C4-2B (cell line): Measurements from ENCODE around the gene CPLX3.

Source experiments
- H3K27ac ChIP-seq: fragments of 450-650 bp; 2 replicates; pipeline ENCODE4 v1.5.1; 2017
- ZFX ChIP-seq: fragments of 450-650 bp; IDR thresholded peaks from 2 replicates; pipeline ENCODE4 v1.6.1; 2017
- TF ChIP-seq, protein P1 (sequence below): fragments of 450-650 bp; conservative IDR thresholded peaks from 2 replicates; pipeline ENCODE4 v1.5.1; 2017; ENCODE audit warnings: mild to moderate bottlenecking

CPLX3 gene

DNA sequence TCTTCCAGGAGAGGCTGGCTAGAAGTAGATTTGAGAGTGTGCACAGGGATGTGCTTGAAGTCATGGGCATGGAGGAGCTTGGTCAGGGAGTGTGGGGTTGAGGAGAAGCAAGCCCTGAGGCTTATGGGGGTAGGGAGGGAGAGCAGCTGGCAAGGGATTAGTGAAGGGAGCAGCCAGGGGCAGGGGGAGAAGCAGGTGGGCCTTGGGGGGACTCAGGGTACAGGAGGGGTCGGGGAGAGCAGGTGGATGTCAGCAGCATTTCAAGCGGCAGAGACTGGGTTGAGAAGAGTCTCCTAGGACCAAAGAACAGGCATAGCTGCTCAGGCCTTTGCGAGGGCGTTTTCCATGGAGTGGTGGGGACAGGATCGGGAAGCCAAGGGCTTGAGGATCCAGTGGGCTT is 17.2 kb upstream of the CPLX3 start:
- no peak for TF ChIP-seq ZFX
- TF ChIP-seq, protein P1, sequence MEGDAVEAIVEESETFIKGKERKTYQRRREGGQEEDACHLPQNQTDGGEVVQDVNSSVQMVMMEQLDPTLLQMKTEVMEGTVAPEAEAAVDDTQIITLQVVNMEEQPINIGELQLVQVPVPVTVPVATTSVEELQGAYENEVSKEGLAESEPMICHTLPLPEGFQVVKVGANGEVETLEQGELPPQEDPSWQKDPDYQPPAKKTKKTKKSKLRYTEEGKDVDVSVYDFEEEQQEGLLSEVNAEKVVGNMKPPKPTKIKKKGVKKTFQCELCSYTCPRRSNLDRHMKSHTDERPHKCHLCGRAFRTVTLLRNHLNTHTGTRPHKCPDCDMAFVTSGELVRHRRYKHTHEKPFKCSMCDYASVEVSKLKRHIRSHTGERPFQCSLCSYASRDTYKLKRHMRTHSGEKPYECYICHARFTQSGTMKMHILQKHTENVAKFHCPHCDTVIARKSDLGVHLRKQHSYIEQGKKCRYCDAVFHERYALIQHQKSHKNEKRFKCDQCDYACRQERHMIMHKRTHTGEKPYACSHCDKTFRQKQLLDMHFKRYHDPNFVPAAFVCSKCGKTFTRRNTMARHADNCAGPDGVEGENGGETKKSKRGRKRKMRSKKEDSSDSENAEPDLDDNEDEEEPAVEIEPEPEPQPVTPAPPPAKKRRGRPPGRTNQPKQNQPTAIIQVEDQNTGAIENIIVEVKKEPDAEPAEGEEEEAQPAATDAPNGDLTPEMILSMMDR, result no peak
- peak overlapping the region; percentile 51 for H3K27ac ChIP-seq

DNA sequence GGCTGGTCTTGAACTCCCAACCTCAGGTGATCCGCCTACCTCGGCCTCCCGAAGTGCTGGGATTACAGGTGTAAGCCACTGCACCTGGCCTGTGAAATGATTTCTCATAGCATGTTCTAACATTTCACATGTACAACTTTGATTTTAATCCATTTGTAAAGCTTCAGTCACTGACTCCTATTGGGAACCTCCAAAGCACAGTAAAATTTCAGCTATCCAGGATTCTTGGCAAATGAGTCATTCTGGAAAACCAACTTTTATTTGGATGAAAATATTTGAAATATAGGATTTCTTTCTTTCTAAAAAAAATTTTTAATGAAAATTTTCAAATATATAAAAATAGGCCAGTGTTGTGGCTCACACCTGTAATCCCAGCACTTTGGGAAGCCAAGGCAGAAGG is 16.5 kb upstream of the CPLX3 start:
- no peak overlapping the region for H3K27ac ChIP-seq

DNA sequence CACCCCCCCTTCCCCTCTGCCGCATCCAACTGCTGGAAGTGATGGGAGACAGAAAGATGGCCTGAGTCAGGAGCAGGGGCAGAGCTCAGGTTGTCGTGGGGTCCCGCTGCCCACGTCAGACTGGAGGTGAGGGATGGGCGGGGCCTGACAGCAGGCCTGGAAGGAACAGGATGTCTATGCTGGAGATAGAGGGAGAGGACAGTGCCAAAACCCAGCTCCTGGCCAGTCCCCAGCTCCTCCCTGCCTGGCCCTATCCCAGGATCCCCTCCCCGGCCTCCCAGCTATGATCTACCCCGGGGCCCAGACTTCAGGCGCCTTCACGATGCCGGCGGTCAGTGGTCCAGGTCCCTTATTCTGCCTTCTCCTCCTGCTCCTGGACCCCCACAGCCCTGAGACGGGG is 13.9 kb upstream of the CPLX3 start, which contains the start of gene LMAN1L:
Gene LMAN1L, plus strand, starts transcription at position 303 of the 400 bp plus-strand sequence. Its CDS starts 20 bp downstream, at position 323.
- TF ChIP-seq ZFX, result no peak
- TF ChIP-seq, protein P1, result no peak
- peak within 1 kb of the TSS; percentile 81 for H3K27ac ChIP-seq

More for the DNA sequence above, 16.5 kb upstream of the CPLX3 start:
- no peak for TF ChIP-seq ZFX
- TF ChIP-seq, protein P1, result no peak

DNA sequence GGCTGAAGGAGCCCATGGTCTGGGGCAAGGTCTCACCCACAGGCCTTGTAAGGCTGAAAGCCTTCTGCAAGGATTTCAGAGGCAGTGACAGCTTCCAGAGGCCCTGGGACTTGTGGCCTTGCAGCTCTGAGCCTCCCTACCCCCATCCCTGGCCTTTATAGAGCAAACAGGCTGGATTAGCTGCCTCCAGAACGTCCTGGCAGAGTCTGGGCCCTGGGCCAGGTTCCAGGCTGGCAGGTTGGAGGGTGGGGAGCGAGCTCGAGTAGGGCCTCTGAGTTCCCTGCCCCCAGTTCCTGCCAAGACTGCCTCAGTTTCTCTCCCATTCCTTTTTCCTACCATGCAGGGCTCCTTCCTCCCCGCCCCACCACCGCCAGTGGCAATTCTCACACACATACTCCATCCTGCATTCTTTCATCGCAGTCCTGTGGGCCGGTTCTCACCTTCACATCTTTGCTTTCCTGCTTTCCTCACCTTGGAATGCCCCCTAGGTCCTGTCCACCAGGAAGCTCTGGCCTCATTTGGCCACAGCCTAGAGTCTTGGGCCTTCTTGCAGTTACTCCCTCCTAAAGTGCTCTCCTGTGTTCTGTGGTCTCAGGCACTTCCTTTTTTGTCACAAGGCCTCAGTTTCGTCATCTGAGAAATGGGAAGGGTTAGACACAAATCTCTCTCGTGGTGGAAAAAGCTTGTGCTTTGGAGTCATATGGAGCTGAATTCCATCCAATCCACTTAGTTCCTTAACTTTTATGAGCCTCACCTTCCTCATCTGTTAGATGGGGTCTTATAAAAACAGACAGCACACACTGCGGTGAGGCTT is 11.1 kb upstream of the CPLX3 start:
- H3K27ac ChIP-seq, result peak overlapping the region; percentile 81
- TF ChIP-seq ZFX, result peak; percentile 45; the same call in 1 of the 2 replicates
- TF ChIP-seq, protein P1, result no peak

DNA sequence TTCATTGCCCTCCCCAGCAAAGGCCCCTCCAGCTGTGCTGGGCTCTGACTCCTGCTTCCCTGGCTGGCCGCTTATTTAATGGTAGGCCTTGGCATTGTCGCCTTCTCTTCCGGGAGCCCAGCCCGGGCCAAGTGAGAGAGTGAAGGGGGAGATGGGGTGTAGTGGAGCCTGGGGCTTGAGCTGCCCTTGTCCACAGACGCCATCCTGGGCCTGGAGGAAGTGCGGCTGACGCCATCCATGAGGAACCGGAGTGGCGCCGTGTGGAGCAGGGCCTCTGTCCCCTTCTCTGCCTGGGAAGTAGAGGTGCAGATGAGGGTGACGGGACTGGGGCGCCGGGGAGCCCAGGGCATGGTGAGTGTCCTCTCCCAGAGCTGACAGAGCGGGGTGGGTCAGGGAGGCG is 10.5 kb upstream of the CPLX3 start:
- peak overlapping the region; percentile 81 for H3K27ac ChIP-seq
- TF ChIP-seq, protein P1, result no peak
- TF ChIP-seq ZFX, result no peak

DNA sequence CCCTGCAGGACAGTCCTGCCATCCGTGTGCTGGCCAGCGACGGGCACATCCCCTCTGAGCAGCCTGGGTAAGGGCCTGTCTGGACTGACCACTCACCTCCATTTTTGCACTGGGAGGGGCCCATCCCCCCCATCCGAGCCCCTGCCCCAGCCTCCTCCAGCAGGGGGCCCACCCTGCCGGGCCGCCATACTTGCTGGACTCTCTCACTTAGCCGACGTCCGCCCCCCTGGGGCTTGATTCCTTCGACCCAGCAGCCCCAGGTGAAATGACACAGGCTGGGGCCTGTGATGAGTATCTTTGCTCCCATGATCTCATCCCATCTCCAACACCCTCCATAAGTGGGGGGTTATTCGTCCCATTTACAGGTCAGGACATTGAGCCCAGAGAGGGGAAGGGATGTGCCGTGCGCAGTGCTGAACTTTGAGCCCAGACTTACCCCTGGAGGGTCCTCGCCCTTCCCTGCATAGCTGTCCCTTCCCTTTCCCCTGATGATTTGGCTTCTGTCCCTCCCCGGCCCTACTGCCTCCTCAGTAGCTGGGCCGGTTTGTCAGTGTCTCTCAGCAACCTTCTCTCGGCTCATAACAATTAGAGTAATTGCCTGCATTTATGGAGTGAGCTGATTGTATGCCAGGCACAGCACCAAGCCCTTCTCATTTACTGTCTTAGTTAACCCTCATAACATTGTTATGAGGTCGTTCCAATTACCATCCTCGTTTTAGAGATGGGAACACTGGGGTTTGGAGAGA is 9.6 kb upstream of the CPLX3 start:
- peak overlapping the region; percentile 81 for H3K27ac ChIP-seq
- TF ChIP-seq, protein P1, result no peak
- no peak for TF ChIP-seq ZFX

DNA sequence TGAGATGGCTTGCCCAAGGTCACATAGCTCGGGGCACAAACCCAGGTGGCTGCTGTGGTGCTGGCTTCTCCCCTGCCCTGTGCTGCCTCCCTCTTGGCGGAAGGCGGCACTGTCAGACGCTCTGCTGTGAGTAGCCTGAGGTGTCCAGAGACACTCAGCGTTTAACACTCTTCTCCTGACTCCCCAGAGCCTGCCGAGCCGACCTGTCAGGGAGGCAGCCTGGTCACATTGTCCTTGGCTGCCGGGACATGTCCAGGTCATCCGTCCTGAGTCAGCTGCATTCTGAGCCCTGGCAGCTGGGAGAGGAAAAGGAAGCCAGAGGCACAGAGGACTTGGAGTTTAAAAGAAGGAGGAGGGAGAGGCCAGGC is 9.1 kb upstream of the CPLX3 start:
- H3K27ac ChIP-seq, result peak overlapping the region; percentile 81
- no peak for TF ChIP-seq ZFX
- TF ChIP-seq, protein P1, result no peak; the same call in 1 of the 2 replicates
